ENCODE data around the gene ROR2. TPM values are rescaled to one million over a fixed set of nuclear protein-coding genes. Genes with fewer than 3 reads are reported as not detected.

ROR2 gene
- polyA plus RNA-seq, 3 donors: 16.4 to 20.6 (median 20.5) TPM

DNA sequence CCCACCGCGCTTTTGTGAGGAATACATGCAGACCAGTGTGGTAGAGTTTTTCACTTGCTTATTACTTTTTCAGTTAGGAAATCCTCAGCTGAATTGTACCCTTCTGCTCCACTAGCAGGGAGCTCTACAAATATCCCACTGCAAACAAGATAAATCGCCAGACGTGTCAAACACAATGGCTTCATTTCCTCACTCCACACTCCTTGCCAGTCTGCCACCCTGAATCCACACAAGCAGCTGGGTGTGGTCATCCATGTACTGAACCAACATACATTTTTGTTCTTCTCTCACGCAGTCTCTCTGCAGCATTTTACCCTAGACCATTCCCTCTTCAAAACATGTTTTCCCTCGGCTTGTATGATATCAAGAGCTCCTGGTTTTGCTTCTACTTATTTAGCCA lies 3.7 kb upstream of the ROR2 start:
- DNase-seq: no peak

GRCh38 chr9:91951944-91952520 lies 2.0 kb upstream of the ROR2 start:
- DNase-seq: no peak

GRCh38 chr9:91949392-91949945 lies 559 bp downstream of the ROR2 start:
- no peak for DNase-seq

- peak; percentile 77 for DNase-seq
Observed at GRCh38 chr9:91948597-91949391, 1.2 kb downstream of the ROR2 start.

- no peak for DNase-seq
Observed at GRCh38 chr9:91948101-91948596, 1.9 kb downstream of the ROR2 start.

- DNase-seq: no peak
Observed at GRCh38 chr9:91946653-91947488, 3.2 kb downstream of the ROR2 start.

DNA sequence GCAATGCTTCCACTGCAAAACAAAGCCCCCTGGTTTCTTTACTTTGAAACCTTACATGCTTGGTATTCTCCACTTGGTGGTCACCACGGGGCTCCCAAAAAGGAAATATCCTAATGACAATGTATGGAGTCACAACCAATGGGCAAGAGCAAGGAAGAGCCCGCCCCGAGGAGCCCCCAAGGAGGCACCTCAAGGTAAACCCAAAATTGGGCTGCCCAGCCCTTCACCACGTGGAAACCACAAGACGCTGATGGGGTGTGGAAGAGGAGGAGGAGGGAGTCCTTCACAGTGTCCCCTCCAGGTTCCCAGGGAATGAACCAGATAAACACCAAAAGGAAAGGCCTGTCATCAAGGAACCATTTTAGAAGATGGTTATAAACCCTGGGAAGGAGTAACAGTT lies 3.8 kb downstream of the ROR2 start:
- no peak for DNase-seq

DNA sequence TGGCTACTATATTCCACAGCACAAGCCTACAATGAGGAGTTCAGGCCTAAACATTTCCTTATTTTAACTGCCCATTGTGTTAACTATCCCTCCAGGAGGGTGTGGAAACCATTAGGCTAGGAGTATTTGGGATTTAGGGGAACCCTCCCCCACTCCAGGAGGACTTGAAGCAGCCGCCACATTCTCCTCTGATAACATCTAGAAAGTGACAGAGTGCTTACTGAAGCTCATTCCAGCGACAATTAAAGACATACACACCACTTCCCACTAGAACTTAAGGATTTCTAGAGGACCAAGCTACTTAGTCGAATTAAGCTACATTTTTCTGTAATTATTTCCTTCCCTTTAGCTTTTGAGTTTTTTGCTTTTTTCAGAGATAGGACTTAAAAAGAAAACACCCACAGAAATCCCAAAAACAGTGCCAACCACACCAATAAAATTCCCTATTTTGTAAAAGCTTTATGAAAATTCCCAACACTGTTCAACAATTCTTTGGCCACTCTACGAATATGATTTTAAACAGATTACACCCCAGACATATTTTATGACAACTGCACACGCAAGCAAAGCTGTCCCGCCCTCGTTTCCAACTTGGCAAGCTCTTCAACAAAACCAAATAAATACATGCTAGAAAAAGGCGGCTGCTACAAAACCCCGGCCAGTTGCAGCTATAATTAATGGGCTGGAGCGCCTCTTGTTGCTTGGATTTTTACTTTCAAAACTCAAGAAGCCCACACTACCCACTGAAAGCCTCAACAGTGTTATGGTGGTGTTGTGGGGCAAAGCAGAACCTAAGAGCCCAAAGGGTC lies 4.5 kb downstream of the ROR2 start:
- DNase-seq: peak; percentile 74

GRCh38 chr9:91944711-91945110 lies 5.3 kb downstream of the ROR2 start:
- DNase-seq: no peak

DNA sequence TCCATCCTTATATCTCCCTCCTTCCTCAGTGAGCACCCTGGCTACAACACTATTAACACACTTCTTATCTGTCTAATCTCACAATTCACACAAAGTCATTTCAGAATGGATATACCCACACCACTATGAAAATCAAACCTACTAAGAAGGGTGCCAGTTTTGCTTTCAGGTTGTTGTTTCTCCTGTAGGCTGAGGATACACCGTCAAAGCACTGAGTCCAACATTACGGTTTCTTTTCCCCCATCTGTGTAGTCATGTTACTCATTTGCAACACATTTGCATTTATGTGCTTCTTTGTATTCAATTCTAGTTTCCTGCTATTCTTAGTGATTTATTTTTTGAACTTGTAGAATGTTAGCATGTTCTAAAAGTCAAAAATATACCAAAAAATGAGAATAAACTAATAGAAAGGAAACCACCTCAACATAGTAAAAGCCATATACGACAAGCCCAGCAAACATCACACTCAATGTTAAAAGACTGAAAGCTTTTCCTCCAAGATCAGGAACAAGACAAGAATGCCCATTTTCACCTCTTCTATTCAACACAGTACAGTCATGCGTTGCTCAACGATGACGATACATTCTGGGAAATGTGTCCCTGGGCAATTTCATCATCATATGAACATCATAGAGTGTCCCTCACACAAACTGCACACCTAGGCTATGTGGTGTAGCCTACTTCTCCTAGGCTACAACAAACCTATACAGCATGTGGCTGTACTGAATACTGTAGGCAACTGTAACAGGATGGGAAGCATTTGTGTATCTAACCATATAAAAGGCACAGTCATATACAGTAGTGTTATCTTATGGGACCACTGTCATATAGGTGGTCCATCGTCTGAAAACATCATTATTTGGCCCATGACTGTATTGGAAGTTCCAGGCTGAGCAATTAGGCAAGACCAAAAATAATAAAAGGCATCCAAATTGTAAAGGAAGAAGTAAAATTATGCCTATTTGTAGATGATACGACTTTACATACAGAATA lies 6.3 kb downstream of the ROR2 start:
- no peak for DNase-seq

DNA sequence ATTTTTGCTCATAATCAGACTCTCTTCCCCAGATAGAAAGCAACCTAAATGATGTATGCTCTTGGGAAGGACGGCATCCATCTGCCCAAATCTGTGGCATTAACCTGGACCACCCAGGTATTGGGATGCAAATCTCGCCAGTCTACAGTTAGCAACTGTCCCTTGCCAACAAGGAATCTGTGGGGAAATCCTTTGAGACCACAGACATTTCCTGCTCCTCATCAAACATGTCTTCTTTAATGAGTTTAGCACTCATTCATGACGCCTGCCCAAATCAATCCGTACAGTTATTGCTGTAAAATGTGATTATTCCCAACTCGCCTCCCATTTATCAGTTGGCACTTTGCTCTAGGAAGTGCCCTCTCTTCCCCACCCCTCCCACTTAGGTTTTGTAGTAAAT lies 7.8 kb downstream of the ROR2 start:
- no peak for DNase-seq

DNA sequence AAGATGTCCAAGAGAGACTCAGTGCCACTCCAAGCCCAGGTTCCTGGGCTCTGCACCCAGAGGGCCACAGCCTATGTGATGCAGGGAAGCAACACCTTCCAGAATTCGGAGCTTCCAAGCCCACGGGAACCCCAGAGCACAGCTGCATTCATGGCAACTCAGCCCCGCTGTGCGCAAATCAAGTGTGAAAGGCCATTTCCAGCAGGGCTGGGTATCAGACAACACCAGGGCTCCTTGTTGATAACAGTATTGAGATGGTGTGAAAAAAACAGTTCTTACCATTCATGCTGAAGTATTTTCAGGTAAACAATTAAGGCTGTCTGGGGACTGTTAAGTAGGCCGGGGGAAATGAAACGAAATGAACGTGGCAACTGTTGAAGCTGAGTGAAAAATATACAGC lies 10.1 kb downstream of the ROR2 start:
- no peak for DNase-seq

DNA sequence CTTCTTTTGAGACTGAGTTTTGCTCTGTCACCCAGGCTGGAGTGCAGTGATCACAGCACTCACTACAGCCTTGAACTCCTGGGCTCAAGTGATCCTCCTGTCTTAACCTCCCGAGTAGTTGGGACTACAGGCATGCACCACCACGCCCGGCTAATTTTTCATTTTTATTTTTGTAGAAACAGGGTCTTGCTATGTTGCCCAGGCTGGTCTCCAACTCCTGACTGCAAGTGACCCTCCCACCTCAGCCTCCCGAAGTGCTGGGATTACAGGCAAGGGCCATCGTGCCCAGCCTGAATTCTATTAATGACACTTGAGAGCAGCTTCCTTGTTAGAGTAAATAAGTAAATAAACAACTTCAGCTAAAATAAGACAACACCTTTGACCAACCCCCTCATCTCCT lies 12.3 kb downstream of the ROR2 start:
- DNase-seq: no peak

GRCh38 chr9:91937056-91937455 lies 13.0 kb downstream of the ROR2 start:
- no peak for DNase-seq

- no peak for DNase-seq
Observed at GRCh38 chr9:91935805-91936514, 14.1 kb downstream of the ROR2 start.

DNA sequence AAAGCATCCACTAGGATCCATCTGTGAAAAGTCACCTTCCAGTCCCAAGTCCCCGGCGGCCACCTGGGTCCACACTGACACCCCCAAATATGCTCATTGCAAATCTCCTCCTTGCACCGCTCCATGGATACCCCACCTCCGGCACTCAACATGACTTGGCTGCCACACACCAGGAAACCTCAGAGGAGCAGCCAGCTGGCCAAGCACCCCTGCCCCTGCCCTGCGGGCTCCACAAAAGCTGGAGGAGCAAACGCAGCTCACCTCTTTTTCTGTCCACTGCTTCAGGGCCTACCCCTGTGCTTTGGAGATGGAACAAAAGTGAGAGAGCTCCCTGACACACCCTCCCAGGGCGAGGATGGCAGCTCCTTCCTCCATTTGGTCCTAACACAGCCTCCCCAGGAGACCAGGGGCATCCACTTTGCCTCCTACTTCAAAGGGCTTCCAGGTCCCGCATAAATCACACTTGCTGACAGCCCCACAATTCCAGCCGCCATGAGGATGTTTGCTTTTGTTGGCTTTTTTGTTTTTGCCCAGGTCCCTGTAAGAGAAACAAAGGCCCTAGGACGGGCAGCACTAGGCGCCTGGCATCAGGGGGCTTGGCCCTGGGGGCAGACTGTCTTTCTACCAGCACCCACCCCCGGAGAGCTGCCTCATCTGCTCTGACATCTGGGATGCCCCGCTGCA lies 14.8 kb downstream of the ROR2 start:
- no peak for DNase-seq

GRCh38 chr9:91934654-91935053 lies 15.4 kb downstream of the ROR2 start:
- DNase-seq: no peak

DNA sequence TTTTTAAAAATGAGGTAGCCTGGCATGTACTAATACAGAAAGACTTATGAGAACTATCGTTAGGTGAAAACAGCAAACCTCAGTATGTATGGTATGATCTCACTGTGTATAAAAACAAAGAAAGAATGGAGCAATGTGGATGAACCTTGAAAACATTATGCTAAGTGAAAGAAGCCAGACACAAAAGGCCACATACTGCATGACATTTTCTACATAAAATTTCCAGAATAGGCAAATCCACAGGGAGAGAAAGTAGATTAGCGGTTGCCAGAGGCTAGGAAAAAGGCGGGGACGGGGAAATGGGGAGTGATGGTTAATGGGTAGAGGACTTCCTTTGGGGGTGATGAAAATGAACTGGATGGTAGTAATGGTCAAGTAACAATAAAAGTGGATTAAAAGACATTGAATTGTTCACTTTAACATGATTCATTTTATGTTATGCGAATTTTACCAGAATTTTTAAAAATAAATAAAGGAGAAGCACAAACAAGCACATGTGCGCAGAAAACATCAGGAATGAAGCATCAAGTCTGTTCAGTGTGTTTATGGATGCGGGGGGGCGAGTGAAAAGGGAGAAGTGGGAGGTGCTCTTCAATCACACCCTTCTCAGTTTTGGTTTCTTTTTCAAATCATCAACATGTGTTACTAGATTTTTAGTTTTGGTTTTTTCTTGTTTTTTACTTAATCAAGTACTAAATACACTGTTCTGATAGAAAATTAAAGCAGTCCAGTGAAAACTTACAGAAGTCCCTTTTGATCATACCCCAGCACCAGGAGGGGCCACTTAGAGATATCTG lies 16.3 kb downstream of the ROR2 start:
- no peak for DNase-seq

Data from renal pelvis (tissue), 4 donors.